COLO668 (cell line): ENCODE results near the gene SLC16A8.

Experiments used
- DNase-seq: peaks from one replicate; lab custom pipeline; 2025; ENCODE audit not compliant: unreplicated experiment; lab: John Stamatoyannopoulos, UW

Gene SLC16A8

DNA sequence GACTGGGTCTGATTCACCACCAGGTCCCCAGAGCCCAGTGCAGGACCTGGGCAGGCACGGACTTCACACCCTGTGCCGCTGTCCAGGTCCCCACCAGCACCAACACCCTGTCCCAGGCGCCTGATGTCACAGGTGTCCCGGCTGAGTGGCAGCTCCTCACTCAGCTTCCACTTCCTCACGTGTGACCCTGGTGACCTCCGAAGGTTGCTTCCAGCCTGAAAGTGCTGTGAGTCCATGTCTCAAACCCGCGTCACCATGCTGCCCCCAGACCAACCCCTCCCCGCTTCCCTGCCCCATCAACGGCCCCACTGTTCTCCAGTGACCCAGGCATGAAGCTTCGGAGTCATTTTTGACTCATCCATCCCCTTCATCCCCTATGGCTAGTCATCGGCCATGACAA, 52.5 kb downstream of the SLC16A8 start:
- DNase-seq = no peak

DNA sequence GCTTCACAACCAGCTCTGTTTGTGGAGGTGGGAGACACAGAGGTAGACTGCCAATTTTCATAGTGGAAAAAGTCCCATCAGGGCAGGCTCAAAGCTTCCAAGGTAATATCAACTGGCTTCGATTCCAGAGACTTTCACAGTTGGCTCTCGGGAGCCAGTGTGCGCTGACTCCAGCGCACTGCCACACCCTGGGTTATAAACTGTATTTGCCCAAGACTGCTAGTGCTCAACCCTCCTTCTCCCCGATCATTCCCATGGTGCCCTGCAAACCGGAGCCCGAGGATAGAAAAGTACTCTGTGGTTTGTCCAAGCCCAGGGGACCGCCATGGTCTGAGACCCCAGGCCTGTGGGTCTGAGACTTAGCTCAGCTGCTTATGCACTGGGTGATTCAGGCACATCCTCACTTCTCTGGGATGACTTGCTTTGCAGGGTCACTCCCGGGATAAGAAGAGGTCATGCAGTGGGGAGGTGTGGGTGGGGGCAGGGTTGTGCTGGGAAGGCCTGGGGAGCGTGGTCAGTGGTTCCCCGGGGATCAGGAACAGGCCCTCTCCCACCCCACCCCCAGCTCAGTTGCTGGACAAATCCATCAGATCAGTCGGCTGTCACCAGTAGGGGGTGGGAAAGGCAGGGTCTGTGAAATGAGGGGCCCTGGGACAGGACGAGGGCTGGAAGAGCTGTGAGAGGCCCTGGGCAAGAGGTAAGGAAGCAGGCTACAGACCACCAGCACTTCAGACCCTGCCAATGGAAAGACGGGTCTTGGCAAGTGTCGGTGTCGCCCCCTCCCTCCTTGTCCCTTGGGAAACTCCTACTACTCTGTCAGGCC, 53.5 kb downstream of the SLC16A8 start:
- no peak for DNase-seq

DNA sequence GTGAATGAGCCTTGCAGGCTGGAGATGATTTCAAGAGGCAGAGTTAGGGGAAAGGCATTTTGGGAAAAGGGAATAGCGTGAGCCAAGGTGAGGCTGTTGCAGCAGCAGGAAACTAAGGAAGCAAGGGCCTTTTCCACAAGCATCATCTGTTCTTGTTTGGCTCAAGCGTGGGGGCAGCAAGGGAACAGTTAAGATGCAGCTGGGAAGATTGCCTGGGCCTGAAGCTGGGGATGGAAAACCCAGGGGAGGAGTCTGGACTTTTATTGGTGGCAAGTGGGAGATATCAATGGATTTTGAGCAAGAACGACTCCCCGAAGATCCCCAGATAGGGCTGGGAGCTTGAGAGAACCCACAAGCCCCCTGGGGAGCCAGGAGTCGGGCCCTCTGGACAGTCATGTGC, 54.1 kb downstream of the SLC16A8 start:
- DNase-seq = no peak

DNA sequence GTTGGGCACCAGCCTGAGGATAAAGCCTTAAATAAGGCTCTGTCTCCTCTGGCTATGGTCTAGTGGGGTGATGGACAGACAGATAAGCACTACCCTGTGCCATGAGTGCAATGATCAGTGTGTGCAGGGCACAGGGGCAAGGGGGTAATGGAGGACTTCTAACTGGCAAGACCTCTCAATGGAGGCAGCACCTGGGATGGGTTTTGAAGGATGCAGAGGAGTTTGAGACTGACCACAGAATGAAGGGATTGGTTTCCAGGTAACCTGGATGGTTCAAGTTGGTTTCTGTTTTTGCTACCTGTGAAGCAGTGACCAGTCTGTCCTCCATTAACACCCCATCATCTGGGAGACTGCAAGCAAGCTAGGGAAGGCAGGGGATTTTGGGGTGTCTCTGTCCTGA, 54.6 kb downstream of the SLC16A8 start:
- DNase-seq = no peak

DNA sequence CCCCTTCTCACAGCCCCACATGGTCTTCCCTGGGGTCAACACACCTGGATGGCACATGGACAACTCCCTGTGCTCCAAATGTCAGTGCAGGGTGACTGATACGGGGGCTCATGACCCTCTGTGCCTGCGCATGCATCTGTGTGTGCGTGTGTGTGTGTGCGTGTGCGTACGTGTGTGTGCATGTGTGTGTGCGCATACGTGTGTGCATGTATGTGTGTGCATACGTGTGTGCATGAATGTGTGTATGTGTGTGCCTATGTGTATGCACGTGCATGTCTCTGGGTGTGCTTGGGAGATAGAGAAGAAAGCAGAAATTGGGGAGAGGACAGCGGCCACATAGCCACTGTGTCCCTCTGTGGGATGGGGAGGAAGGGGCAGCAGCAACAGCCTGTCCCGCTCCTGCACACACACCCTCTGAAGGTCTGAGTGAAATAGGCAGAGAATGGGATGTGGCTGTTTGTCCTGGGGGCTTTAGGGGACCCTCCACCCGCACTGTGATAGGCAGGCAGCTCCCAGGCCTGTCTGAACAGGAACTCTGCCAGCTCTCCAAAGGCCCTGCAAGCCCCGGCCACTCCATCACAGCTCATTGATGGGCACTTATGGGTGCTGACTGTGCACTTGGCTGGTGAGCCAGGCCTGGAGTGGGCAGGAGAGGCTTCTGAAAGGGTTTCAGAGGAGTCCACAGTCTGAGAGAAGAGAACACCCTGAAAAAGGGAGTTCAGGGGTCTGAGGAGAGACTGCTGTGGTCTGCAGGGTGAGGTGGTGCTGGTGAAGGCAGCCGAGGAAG, 55.4 kb downstream of the SLC16A8 start:
- DNase-seq = no peak
